GM19099 (cell line): ENCODE measurements around the gene SGCG.

Source experiments
- POLR2A ChIP-seq: IDR thresholded peaks from 3 replicates; pipeline ENCODE4 v1.6.1; 2011; ENCODE audit warnings: low read depth; ENCODE audit not compliant: insufficient read length; ENCODE audit errors: extremely low read depth

The SGCG gene

GRCh38 chr13:23288995-23289394, 108.2 kb downstream of the SGCG start:
- no peak for TF ChIP-seq POLR2A

GRCh38 chr13:23289917-23290357, 109.2 kb downstream of the SGCG start:
- no peak for TF ChIP-seq POLR2A

- TF ChIP-seq POLR2A = no peak
Measured at GRCh38 chr13:23292586-23292985, 111.8 kb downstream of the SGCG start.

GRCh38 chr13:23319883-23320224, 139.1 kb downstream of the SGCG start:
- TF ChIP-seq POLR2A = no peak

GRCh38 chr13:23320926-23321534, 140.3 kb downstream of the SGCG start:
- TF ChIP-seq POLR2A = no peak

GRCh38 chr13:23321535-23322241, 140.9 kb downstream of the SGCG start:
- TF ChIP-seq POLR2A = no peak

- TF ChIP-seq POLR2A = no peak
Measured at GRCh38 chr13:23322353-23323336, 141.9 kb downstream of the SGCG start.

- no peak for TF ChIP-seq POLR2A
Measured at GRCh38 chr13:23323946-23324709, 143.3 kb downstream of the SGCG start.

- no peak for TF ChIP-seq POLR2A
Measured at GRCh38 chr13:23325191-23325590, 144.4 kb downstream of the SGCG start.

GRCh38 chr13:23330356-23330755, 149.6 kb downstream of the SGCG start:
- no peak for TF ChIP-seq POLR2A

GRCh38 chr13:23339225-23339624, 158.4 kb downstream of the SGCG start:
- TF ChIP-seq POLR2A = no peak

- no peak for TF ChIP-seq POLR2A
Measured at GRCh38 chr13:23344931-23345595, 164.3 kb downstream of the SGCG start.

GRCh38 chr13:23347601-23348000, 166.8 kb downstream of the SGCG start:
- TF ChIP-seq POLR2A = no peak
